Globus pallidus (tissue), 1 donor: ENCODE results near the gene DPCD.

Source experiments
- DNase-seq: peaks from one replicate; pipeline ENCODE4 v3.0.0-alpha.2; 2015; ENCODE audit warnings: low spot score

Gene DPCD

DNA sequence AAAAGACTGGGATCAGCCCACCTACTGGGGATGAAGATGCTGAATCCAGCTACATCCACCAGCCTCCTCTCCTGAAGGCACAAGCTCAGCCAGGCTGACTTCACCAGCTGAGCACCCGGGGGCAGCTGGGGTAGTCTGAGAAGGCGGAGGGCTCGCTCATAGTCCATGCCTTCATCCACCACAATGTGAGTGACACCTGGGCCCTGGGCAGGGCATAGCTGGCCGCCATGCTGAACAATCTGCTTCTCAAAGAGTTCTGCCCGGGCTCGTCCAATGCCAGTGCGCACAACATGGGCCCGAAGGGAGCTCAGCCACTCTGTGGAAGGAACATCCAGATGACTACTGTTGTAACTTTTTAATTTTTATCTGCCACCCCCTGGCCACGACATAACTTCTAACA lies 2.3 kb upstream of the DPCD start:
- DNase-seq = no peak

DNA sequence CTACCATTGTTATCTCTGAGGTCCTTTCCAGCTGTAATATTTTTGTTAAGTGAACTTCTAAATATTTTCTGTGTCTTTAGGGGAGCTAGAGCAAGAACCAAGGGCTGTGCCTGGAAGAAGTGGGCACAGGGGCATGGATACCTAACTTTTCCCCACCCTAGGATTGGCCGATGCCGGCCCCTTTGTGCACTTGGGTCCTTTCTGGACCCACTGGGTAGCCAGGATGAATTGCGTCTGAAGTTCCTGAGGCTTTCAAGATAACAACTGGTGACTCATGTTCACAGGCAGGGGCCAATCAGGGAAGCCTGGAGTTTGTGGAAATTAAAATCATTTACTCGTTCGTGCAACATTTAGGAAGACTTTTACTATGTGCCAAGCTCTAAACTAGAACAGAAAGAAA lies 758 bp downstream of the DPCD start:
- DNase-seq = no peak

DNA sequence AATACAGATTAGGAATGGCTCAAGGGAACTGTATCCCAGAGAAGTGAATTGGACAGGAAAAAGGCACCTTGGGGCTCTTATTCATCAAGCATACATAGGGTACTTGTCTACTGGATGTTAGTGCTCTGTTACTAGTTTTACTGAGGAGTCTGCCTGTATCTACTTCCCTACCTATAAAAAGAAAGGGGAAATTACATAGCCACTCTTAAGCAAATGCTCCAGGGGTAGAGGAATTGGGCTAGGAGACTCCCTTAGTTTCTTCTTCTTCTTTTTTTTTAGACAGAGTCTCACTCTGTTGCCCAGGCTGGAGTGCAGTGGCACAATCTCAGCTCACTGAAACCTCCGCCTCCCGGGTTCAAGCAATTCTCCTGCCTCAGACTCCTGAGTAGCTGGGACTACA lies 5.2 kb downstream of the DPCD start:
- peak; percentile 46 for DNase-seq

DNA sequence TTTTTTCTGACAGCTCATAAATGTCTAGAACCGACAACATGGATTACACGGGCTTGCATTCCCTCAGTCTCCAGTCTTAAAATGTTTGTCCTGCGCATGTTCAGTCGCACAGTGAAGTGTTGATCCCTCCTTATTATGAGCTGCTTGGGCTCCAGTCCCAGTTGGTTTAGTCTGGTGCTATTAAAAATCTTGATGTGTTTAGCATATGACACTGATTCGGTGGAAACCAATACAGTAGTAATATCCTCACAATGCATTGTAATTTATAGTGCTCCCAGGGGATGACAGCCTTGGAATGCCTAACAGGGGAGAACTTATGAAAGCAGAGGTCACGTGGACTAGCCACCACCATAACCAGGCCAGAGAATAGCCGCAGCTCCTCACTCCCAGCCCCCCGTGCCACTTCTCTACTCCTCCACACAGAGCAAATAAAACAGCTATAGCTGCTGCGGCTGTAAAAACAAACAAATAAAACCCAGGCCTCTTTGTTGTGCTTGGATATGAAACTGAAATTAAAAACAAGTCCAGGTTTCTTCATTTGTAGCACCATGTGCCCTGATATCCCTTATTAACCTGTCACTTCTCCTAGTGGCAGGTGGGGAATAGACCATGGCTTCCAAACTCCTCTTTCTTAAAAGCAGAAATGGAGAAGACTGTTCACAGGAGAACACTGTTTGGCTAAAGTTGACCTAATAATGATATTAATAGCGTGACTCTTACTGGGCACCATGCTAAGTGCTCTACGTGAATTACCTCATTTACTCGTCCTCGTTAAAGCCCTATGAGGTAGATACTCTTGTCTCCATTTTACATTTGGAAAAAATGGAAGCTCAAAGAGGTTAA lies 7.7 kb downstream of the DPCD start:
- DNase-seq = no peak

DNA sequence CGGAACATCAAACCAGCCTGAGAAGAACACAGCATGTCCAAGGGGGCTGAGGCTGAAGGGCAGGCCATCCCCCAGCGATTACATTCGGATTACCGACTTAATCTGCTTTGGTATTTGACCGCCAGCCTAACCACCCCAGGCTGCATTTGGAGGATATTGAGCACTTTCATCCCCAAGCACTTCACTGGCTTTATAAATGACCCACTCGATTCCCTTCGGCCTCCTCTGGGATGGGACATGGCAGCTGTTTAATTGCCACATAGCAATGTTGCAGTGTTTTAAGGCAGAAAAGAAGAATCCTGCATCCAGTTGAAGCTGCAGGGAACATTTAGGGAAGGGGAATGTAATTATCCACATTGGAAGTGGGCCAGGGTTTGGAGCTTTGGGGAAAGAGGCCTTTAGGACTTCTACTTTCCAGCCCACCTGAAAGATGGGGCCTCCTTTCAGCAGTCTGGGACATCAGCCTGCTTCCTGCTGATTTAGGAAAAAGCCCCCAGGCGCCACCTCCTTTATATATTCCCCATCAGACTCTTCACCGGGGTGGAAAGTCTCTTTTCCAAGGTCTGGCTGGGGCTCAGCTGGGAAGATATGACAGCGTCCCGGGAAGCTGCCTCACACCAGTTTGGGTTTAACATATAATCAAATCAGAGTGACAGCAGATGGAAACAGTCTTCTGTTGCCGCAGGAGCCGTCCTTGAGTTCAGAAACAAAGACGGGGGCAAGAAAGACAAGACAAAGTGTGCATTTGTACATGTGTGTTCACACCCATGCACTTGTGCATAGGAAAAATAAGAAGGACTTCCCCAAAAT lies 9.2 kb downstream of the DPCD start:
- DNase-seq = no peak

DNA sequence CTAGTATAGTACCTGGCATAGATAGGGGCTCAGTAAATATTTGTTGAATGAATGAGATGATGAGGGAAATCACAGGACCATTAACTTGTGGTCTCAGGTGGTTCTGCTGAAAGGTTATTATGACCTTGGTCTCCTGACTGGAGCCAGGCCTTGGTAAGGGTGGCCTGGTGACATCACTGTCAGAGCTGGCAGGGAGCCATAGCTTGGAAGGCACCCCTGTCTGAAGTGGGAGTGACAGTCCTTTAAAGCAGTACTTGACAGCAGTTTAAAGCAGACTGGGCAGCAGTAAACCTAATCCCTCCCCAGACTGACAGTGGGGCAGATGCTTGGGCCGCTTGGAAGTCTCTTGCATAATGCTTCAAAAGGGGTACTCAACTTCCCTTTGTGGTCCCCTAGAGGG lies 13.4 kb downstream of the DPCD start:
- no peak for DNase-seq

DNA sequence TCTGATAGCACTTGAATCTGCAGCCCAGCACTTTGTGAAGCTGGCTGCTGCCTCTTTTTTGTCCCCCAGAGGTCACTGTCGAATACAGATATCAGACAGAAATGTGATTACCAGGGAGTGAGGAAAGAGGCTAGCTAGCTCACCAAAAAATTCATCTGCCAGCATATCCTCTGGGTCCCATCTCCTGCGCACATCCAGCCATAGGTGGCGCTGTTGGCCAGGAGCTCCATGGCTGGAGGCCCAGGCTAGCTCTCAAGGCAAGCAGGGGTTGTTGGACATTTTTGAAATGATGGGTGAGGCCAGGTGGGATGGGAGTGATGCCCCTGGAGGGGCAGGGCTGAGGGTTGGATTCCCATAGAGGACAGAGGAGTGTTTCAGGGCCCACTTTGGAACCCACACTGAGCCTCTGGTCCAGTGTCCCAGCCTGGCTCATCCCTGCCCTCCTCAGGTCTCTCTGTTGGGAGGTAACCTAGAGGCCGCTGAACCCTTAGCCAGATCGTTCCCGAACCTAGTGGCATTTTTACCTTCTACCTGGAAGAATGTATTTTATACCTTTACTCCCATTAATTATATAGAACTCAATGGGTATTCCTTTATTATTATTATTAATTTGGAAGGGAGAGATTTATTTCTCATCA lies 14.8 kb downstream of the DPCD start:
- peak; percentile 72 for DNase-seq

DNA sequence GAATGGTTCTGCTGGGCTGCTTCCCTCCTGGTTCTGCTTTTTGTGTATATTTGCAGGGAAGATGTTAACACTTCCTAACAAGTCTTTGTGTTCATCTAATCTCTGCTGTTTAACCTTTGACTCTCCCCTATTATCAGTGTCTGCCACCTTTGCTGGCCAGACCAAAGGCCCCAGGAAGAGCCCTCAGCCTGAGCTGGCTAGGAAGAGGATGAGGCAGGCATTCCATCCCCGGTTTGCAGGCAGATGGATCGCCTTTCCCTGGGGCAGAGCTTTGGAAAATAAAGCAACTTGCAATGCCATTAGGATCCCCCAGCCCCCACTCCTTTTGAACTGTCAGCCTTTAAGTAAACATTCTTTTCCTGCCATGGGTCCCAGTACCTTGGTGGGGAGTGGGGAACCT lies 19.0 kb downstream of the DPCD start:
- no peak for DNase-seq

DNA sequence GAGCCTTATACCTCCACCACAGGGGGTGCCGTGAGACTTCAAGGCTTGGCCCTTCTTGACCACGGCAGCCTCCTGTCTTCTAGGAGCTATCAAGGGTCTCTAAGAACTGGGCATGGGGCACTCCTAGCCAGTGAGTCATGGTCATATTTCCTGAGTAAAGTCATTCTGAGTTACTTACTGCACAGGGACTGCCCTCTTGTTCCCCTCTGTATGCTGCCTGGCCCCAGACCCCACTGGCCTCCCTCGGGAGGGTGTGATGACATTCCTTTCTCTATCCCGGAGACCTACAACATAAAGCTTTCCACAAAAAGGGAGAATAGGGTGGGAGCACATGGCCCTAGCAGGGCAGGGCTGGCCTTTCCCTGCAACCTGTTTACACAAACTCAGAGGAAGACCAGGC lies 21.4 kb downstream of the DPCD start:
- no peak for DNase-seq

DNA sequence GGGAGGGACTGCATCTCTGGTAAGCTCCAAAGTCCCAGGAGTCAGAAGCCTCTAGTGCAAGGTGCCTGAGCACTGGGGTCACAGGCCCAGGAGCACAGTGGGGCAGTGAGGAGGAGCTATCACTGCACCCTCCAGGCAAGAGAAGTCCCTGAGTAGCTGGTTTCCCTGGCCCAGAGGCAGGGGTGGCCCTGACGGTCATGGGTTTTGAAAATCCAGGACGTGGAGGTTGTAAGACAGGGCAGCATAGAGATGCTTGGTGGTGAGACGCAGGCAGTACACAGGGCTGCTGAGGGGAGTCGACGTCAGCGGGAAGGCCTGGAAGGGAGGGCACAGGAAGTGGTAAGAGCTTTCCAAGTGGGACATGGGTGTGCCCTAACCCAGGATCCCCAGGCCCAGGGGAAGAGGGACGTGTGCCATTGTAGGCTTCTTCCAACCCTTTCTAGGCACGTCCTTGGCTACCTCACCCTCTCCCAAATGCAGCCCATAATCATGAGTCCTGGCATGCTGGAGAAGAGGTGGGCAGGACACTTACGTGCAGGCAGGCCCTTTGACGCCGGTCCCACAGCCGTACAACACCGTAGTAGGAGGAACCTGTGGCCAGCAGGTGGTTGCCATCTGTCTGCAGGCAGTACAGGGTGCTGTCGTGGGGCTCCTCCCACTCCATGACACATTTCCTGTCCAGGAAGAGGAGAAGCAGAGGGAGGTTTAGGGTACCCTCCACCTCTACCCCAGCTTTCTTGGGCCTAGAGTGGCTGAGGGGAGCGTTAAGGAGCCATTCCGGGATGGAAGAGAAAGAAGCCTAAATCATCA lies 23.2 kb downstream of the DPCD start:
- DNase-seq = no peak

DNA sequence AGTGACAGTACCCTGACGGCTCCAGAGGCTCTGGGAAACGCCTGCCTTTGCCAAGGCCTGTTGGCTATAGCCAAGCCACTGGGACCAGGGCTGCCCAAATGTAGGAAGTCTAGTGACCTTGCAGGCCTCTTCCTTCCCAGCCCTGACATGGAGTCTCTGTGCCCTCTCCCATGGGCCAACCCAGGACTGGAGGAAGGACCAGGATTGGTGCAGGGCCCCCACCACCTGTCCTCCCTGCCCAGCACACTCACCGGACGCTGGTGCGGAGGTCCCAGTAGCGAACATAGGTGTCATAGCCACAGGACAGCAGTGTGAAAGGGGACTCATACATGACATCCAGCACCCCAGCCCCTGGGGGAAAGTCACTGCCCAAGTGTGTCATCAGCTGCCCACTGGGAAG lies 24.0 kb downstream of the DPCD start:
- no peak for DNase-seq

DNA sequence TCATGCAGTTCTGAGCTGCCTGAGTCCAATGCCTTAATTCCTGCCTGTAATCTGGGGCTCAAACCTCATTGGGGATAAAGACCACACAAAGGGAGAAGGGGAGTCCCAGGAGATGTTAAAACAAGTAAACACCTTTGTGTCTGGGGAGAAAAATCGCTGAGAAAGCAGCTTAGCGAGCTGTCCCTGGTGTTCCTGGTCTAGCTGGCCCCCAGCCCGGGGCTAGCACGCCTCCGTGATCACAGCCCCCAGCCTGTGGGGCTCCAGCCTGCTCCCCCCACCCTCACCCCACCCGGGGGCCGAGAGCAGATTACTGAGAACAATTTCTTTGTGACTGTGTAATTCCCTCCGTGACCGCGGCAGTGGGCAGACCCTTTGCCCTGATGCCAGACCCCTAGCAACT lies 24.8 kb downstream of the DPCD start:
- DNase-seq = no peak

DNA sequence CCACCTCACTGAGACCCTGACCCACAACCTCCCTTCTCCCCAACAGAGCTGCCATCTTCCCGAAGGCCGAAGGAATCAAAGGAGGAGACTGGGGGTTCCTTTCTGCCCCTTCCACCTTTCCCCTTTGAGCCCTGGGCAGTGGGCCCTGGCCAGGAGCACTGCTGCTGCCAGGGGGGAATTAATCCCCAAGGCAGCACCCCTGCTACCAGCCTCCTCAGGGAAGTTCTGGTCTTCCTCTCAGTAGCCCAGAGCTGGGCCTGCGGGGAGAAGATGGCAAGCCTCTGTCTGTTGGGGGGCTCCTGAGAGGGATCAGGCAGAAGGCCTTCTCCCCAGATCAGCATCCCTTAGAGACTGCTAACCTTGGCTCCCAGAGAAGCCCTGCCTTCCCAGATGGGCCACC lies 25.5 kb downstream of the DPCD start:
- DNase-seq = no peak

DNA sequence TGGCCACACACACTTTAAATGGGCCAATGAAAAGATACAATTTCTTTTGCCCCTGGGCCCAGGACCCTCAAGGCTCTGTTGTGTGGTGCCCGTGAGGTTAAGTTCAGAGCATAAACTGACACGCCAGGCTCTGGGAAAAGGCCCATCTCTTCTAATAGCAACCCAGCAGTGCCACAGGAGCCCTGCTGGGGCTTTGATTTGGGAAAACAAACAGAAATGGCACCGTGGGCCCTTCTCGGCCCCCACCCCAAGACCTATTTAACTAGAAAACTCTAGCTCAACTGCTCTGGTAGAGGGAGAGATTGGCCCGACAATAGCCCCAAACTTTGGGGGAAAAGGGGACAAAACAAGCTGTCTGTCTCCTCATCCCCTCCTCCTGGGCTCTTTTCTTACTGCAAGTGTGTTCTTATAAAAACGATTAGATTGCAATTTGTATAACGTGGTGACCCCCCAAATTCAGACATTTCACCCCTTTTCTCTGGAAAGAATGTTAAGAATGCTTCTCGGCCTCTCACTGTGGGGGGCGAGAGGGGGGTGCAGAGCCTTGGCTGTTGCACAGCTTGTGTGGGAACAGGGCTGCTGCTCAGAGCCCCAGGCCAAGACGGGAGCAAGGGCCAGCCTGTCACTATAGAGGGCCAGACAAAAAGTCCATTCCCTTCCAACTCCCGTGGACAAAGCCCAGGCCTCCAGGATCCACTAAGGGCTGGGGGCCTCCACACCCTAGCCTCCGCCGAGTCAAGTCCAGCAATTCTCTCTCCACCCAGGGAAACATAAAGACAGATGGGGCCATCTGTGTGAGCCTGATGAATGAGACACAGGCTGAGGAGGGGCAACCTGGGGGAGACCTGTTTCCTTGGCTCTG lies 26.8 kb downstream of the DPCD start:
- no peak for DNase-seq

DNA sequence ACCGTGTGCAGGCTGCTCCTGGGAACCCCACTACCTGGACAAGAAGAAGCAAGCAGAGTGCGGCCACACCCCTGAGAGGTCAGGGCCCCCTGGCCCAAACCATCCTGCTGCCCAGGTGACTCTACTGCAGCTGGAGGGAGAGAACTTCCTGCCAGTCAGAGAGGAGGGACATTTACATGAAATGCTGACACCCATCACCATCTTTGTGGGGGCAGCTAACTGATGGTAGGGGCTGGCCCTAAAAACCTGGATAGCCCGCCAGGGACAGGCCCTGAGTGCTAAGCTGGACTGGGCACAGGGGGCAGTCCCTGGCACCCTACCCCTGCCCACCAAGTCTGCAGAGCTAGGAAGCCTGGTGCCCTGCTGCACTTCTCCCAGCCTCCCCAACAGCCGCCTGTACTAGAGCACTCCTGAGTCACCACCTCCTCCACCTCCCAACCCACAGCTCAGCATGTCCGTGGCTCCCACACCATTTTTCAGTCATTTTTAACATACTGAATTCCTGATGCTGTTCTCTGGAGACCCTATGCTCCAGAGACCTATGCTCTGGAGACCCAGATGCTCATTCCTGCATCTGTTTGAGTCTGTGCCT lies 27.5 kb downstream of the DPCD start:
- DNase-seq = no peak

DNA sequence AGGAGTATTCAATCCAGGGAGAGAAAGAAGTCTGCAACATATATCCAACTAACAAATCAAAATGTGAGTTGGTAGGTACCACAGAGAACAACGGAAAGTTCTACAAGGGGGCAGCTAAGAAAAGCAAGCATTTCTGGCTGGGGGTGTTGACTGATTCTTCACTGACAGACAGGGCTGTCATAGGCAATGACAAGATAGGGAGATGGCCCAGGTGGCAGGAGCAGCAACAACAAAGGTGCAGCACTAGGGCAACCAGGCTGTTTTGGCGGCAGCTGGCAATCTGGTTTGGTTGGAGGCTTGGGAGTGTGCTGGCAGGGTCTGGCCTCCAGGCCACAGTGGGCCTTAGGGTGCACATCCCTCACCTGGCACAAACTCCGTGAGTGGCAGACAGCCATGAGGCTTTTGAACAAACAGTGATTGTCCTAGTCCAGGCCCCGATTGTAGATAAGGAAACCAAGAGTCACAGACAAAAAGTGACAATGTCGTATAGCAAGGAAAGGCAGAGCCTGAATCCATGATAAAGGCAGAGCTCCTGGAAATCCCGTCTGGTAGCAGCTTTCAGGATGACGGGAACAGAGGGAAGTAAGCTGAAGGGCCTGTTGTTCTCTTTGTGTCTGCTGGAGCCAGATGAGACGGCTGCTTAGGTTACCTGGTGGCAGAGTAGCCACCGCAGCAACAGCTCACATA lies 28.4 kb downstream of the DPCD start:
- no peak for DNase-seq

DNA sequence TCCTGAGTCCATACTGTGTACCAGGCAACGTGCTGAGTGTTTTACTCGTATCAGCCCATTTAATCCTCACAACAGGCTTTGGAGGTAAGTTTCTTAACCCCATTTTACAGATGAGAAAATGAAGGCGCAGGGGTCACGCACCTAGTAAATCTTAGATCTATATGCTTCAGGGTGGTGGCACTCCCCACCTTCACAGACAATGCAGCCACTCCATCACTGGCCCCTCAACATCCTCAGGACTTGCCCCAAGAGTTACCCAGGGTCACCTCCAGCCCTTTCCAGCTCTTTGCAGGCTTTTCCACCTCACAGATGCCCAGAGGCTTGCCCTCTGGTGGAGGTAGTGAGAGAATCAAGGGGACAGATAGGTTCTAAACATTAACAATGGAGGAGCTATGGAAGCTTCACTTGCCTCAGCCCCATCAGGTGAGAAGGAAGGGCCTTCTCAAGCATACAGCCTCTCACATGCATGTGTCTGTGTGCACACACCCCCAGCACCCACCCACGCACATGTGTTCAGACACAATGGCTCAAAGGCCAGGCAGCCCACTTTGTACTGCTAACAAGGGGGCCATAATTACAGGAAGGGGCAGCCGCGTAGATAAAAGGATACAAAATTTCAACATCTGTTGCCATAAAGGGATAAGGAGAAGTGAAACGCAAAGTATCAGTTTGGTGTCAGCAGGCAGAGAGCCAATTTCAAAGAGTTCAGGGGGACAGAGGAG lies 29.1 kb downstream of the DPCD start:
- no peak for DNase-seq

DNA sequence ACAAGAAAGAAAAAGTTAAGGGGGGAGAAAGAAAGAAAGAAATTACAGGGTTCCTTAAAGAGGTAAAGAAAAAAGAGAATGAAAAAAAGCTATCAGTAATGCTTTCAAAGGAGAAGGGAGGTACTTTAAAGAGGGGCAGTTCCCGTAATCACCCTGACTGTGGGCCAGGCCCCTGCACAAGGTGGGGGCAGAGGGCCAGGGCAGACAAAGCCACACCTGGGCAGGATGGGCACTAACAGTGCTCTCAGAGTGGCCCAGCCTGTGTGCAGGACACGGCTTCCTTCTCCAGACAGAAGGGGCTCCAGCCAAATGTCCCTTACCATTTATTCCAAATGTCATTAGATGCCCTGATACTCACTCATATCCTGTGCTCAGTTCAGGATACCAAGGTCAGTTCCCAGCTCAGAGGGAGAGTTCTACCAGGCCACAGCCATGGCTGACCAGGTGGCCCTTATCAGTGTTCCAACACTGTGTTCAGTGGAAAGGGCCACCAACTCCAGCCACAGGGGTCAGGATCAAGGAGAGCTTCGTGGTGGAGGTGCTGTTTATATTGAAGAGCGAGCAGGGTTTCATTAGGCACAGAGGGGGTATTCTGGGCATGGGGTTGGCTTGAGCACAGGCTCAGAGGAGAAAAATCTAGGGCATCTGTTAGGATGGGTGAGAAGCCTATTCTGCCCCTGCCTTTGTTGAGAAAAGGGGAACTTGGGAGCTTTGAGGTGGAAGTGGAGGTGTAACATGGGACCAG lies 29.9 kb downstream of the DPCD start:
- DNase-seq = no peak

DNA sequence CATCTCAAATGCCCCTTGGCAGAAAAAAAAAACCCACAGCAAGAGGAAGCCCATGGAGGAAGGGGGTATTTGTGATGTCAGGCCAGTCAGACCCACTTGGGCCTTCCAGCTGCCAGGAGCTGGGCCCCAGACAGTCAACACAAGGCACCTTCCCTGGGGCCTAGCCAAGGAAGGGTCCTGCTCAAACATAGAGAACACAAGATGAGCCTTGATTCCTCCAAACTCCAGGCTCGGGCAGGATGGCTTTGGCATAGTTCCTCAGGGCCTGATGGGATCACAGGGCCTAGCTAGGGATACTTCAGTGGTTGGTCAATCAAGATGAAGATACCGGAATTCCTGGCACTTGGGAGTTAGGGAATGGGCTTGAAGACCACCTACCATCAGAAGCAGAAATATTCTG lies 30.8 kb downstream of the DPCD start:
- DNase-seq = no peak
